Measurements from ENCODE around the gene CAMK2B.

GRCh38 chr7:44219371-44220045, 105.9 kb downstream of the CAMK2B start:
- no peak for TF ChIP-seq CTCF (conservative IDR thresholded peaks at IDR 0.05; ENCODE audit: low read length)
- TF ChIP-seq EZH2phosphoT487 (IDR thresholded peaks at IDR 0.05; ENCODE audit: borderline replicate concordance), result no peak

Data from Loucy (cell line).